Activated CD4-positive, alpha-beta T cell treated with anti-CD3 and anti-CD28 coated beads, Interleukin-2, amount 50 U/mL, for 48 hours (primary cell): ENCODE results near the gene RPS2.

ENCODE experiments used
- DNase-seq, 2 experiments: peaks; one replicate each; pipeline ENCODE4 v3.0.0-alpha.2; 2020

The RPS2 gene

DNA sequence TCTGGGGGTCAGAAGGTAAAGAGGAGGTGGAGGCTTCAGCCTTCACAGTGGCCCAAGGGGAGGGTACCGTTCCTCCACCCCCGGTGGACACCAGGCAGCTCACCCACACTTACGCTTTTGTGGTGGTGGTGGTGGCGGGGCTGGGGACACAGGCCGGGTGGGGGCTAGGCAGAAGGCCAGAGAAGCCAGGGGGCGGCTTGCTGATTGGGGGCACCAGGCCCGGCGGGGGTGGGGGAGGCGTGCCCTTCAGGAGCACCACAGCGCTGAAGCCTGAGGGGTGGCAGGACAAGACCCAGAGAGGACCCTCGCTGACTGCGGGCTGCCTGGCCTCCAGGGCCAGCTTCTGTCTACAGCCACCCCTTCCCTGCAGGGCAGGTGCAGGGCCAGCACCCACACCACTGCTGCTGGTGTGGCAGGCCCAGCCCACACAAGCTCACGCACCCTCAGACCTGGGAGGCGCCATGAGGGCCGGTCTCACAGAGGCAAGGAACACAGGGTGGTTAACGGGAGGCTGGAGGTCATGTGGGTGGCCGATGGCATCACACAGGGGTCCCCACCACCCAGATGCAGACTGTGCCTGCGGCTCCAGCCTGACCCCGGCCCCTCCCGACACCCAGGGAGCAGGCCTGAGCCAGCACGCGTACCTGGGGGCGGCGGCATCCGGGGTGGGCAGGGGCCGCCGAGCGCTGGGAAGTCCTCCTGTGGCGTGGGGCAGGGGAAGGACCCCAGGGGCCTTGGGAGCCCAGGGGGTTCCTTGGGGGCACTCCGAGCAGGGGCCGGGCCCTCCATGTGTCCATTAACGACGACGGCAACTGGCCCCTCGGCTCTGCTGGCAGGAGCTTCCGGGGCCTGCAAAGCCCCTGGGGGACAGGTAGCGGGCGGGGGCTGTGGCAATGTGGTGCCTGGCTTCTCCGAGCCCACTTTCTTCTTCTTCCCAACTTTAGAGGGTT, 34.5 kb upstream of the RPS2 start:
- DNase-seq: no peak

- no peak for DNase-seq
Observed at GRCh38 chr16:1998360-1998835, 33.8 kb upstream of the RPS2 start.

GRCh38 chr16:1997494-1998359, 33.1 kb upstream of the RPS2 start:
- DNase-seq: no peak

GRCh38 chr16:1993731-1994131, 29.1 kb upstream of the RPS2 start:
- DNase-seq: no peak

DNA sequence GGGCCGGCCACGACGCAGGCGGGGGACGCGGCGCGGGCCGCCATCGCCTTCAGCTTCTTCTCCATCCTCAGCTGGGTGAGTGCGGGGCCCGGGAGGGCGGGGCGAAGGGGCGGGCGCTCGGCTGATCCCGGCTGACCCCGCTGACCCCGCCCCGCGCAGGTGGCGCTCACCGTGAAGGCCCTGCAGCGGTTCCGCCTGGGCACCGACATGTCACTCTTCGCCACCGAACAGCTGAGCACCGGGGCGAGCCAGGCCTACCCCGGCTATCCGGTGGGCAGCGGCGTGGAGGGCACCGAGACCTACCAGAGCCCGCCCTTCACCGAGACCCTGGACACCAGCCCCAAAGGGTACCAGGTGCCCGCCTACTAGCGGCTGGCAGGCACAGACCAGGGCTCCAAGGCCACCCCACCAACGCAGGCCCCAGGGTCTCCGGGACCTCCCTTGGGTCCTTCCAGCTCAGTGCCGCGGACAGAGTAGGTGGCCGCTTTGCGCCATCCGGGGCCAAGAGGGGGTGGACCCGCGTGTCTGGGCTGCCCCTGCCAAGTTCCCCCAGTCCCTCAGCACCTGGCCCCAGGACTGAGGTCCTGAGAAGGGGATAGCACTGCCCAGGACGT, 28.2 kb upstream of the RPS2 start:
- DNase-seq: no peak

- peak; percentile 96 to 97 for DNase-seq
Observed at GRCh38 chr16:1991948-1992703, 27.5 kb upstream of the RPS2 start.

DNA sequence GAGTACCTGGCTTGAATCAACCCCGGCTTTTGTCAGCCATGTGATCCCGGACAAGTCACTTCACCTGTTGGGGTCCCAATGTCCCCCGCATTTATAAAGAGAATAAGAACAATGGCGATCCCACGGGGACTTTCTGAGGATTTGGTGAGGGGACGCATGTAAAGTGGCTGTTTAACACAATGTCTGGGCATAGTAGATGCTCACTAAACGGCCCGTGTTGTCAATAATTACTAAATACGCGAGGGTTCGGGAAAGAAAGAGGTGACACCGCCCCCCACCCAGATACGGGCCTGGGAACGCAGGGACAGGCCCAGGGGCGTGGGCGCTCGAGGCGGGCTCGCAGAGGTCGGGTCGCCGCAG, 26.9 kb upstream of the RPS2 start:
- no peak for DNase-seq

- peak in 1 of 2 experiments; percentile 61 for DNase-seq
Observed at GRCh38 chr16:1991135-1991551, 26.5 kb upstream of the RPS2 start.

GRCh38 chr16:1990351-1991134, 25.9 kb upstream of the RPS2 start:
- DNase-seq: peak in 1 of 2 experiments; percentile 55

DNA sequence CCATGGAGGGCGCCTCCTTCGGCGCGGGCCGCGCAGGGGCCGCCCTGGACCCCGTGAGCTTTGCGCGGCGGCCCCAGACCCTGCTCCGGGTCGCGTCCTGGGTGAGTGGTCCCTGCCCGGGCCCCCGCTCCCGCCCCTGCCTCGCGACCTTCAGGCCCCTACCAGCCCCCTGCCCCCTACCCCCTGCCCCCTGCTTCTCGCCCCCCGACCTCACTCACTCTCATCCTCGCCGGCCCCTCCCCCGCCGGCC, 25.4 kb upstream of the RPS2 start:
- no peak for DNase-seq

GRCh38 chr16:1989209-1990100, 24.8 kb upstream of the RPS2 start, which contains the start of gene SYNGR3:
Gene SYNGR3, plus strand, starts transcription at chr16:1989970. Its CDS starts 133 bp downstream, at chr16:1990103.
- DNase-seq: no peak

DNA sequence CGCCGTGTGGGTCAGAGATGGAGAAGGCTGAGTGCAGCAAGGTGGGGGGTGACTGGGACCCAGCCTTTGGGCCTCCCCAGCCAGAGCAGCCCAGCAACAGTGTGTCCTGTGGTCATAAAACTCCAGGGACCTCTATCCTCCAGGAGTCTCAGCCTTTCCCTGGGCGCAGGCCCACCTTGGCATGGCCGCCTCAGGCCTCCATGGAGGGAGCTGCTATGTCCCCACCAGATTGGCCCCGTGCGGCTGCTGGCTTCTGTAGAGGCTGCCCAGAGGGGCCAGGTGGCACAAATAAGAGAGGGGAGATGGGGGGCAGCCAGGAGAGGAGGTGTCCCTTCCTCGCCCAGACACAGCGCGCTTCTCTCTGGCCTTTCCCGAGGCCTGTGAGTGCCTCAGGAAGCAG, 22.6 kb upstream of the RPS2 start:
- DNase-seq: no peak

DNA sequence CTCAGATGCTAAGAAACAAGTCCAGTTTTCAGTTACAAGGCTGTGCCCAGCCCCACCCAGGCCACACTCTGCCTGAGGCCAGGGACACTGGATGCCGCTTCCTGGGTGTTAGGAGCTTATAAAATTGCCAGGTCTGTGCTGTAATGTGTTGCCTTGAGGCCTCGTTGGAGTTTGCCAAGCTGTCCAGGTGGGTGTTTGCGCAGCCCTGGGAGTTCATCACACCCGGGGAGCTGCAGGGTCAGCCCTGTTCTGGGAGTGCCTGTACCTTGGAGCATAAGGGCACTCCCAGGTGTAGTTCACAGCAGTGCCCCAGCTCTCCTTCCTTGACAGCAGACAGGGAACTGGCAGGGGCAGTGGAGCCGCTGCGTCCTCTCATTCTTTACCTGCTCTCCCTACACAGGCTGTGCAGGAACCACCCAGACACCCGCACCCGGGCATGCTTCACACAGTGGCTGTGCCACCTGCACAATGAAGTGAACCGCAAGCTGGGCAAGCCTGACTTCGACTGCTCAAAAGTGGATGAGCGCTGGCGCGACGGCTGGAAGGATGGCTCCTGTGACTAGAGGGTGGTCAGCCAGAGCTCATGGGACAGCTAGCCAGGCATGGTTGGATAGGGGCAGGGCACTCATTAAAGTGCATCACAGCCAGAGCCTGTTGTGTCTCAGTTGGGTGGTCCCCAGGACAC, 21.0 kb upstream of the RPS2 start:
- DNase-seq: no peak

GRCh38 chr16:1984347-1985225, 20.0 kb upstream of the RPS2 start:
- DNase-seq: no peak

DNA sequence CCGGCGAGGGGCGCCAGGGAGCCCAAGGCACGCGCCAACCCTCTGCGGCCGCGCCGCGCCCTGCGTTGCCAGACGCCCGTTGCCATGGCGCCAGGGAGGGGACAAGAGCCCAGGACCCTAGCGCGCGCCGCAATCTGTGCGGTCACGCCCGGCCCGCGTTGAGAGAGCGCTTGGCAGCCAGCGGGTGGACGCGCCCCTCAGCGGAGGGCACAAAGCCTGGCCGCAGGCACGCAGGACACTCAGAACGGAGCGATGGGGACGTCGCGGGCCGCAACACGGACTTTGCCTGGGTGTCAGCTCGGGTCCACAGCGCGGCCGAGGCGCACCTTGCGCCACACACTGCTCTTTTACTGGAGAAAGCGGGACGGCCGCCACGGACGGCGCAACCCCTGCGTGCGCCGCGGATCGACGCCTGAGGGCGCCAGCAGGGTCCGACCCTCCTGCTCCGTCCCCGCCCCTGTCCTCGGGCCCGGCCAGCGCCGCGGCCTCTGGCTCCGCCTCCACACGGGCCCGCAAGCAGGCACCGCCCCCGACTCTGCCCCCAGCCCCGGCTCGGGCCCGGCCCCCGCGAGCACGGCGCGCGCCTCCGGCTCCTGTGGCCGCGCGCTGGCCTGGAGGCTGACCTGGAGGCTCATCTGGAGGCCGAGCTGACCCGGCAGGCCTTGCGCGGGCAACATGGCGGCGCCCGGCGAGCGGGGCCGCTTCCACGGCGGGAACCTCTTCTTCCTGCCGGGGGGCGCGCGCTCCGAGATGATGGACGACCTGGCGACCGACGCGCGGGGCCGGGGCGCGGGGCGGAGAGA, 19.1 kb upstream of the RPS2 start, which contains the start of gene GFER:
GFER (plus strand) TSS at position 650 of the 803 bp plus-strand sequence; CDS start at position 676, 26 bp downstream.
- peak; percentile 83 to 87 for DNase-seq

- DNase-seq: no peak
Observed at GRCh38 chr16:1982991-1983543, 18.4 kb upstream of the RPS2 start.

DNA sequence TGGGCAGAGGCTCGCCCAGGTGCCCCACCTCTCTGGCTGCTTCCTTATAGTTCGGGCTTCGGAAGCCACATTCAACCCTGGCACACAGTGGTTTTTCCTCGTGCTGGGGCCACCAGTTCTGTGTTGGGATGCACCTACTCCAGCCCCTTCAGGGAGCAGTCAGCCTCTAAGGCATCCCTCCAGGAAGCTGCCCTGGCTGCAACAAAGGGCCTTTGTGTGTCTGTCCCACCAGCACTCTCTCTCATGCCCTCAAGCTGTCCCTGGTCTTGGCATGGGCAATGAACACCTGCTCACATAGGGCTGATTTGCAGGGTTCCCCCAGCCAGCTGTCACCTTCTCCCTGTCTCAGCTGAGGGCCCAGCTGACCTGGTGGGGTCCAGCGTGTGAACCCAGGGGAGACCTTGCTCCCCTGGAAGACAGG, 17.4 kb upstream of the RPS2 start:
- no peak for DNase-seq

GRCh38 chr16:1981398-1981836, 16.8 kb upstream of the RPS2 start, which contains the start of gene NOXO1:
Gene NOXO1, minus strand, starts transcription at chr16:1981469. Its CDS starts 290 bp downstream, at chr16:1981179.
- DNase-seq: no peak
